Activated CD4-positive, alpha-beta memory T cell treated with anti-CD3 and anti-CD28 coated beads for 36 hours (primary cell): ENCODE results near the gene INPP4A. TPM values are rescaled to one million over a fixed set of nuclear protein-coding genes. Genes with fewer than 3 reads are reported as not detected.

ENCODE experiments used
- CTCF ChIA-PET: fragments of 350-600 bp; sonication (Branson Sonifier 250); formaldehyde crosslinking; loops from one replicate; lab custom pipeline; 2021; ENCODE audit warnings: antibody characterized with exemption, inconsistent platforms; lab: Charles Lee
- POLR2A ChIA-PET: fragments of 350-600 bp; sonication (Branson Sonifier 250); formaldehyde crosslinking; loops from one replicate; lab custom pipeline; 2021; ENCODE audit warnings: antibody characterized with exemption; lab: Charles Lee
- DNase-seq: peaks from one replicate; pipeline ENCODE4 v3.0.0-alpha.2; 2020
- H3K27ac Mint-ChIP-seq: one replicate; pipeline ENCODE4 v1.8.0; 2021; ENCODE audit warnings: mixed read lengths
- H3K27me3 Mint-ChIP-seq: one replicate; pipeline ENCODE4 v1.8.0; 2021; ENCODE audit warnings: mixed read lengths
- H3K36me3 Mint-ChIP-seq: one replicate; pipeline ENCODE4 v1.8.0; 2021; ENCODE audit warnings: mixed read lengths
- H3K4me1 Mint-ChIP-seq: one replicate; pipeline ENCODE4 v1.8.0; 2021; ENCODE audit warnings: low read depth, mixed read lengths
- H3K4me3 Mint-ChIP-seq: one replicate; pipeline ENCODE4 v1.8.0; 2021; ENCODE audit warnings: mild to moderate bottlenecking, mixed read lengths
- H3K9me3 Mint-ChIP-seq: one replicate; pipeline ENCODE4 v1.8.0; 2021; ENCODE audit warnings: mixed read lengths
- intact Hi-C: fragments of 100-400 bp; cut with micrococcal nuclease; formaldehyde crosslinking; loops from one replicate; pipeline ENCODE4 v1.15.1; 2023
- total RNA-seq, 2 experiments: library from RNA; stranded (reverse); gene quantifications; one replicate each; pipeline ENCODE4 v1.2.3, GENCODE V29; 2021

Gene INPP4A
- total RNA-seq, 2 experiments from 2014 or later: 40.7 to 42.0 TPM

- Mint-ChIP-seq H3K27me3 (no peaks in the 10 kb centered on the region), H3K9me3 (no peaks in the 10 kb centered on the region), H3K27ac (peak overlapping the region; percentile 84), H3K4me3 (peak overlapping the region; percentile 32), H3K4me1 (peaks cover 92% of the 10 kb centered on the region), H3K36me3 (peaks cover 8% of the 10 kb centered on the region)
- ChIA-PET POLR2A (interaction anchor here (0.8 to 1.2 kb wide), 2 partner anchors 10 kb away, joined by 5 read pairs; partner anchors contain the start of gene INPP4A), CTCF (interaction anchor here (0.6 to 3.3 kb wide), 2 partner anchors 11 to 78 kb away, joined by 3 to 13 read pairs; no protein-coding TSS in a partner anchor)
- DNase-seq: peak; percentile 54
- intact Hi-C loops: loop anchor here (1.0 to 10.0 kb wide), 5 partner anchors 8 to 792 kb away; partner anchors contain the start of genes ACTR1B, LIPT1 and TSGA10
These were observed 10.0 kb downstream of the INPP4A start for GRCh38 chr2:98454500-98455235.

GRCh38 chr2:98455494-98455976, 10.9 kb downstream of the INPP4A start:
- H3K27ac Mint-ChIP-seq: peak overlapping the region; percentile 84
- no peaks in the 10 kb centered on the region for H3K9me3 Mint-ChIP-seq
- intact Hi-C loops: loop anchor here (1.0 to 10.0 kb wide), 5 partner anchors 9 to 793 kb away; partner anchors contain the start of genes ACTR1B, LIPT1 and TSGA10
- peak; percentile 60 for DNase-seq
- no peaks in the 10 kb centered on the region for H3K27me3 Mint-ChIP-seq
- peaks cover 8% of the 10 kb centered on the region for H3K36me3 Mint-ChIP-seq
- ChIA-PET POLR2A (interaction anchor here (1.0 to 1.9 kb wide), 5 partner anchors 8 to 275 kb away, joined by 3 to 13 read pairs (median 3); partner anchors contain the start of gene MGAT4A), CTCF (interaction anchor here (2.7 to 3.3 kb wide), 2 partner anchors 10 to 12 kb away, joined by 9 to 13 read pairs; no protein-coding TSS in a partner anchor)
- peaks cover 93% of the 10 kb centered on the region for H3K4me1 Mint-ChIP-seq
- H3K4me3 Mint-ChIP-seq: peak overlapping the region; percentile 55

- no peak overlapping the region for H3K4me3 Mint-ChIP-seq
- no peaks in the 10 kb centered on the region for H3K27me3 Mint-ChIP-seq
- H3K27ac Mint-ChIP-seq: peak overlapping the region; percentile 21
- CTCF ChIA-PET: interaction anchor here (0.6 to 3.3 kb wide), 7 partner anchors 8 to 60 kb away, joined by 3 to 13 read pairs (median 4); no protein-coding TSS in a partner anchor
- no peak for DNase-seq
- POLR2A ChIA-PET: interaction anchor here (0.7 to 3.0 kb wide), 4 partner anchors 8 to 26 kb away, joined by 3 to 13 read pairs (median 6); no protein-coding TSS in a partner anchor
- H3K36me3 Mint-ChIP-seq: peaks cover 8% of the 10 kb centered on the region
- no peaks in the 10 kb centered on the region for H3K9me3 Mint-ChIP-seq
- intact Hi-C loops: loop anchor here (5.0 to 10.0 kb wide), 2 partner anchors 698 to 795 kb away; partner anchors contain the start of genes ACTR1B, LIPT1 and TSGA10
- peaks cover 93% of the 10 kb centered on the region for H3K4me1 Mint-ChIP-seq
These were observed 12.5 kb downstream of the INPP4A start for GRCh38 chr2:98457045-98457696.

DNA sequence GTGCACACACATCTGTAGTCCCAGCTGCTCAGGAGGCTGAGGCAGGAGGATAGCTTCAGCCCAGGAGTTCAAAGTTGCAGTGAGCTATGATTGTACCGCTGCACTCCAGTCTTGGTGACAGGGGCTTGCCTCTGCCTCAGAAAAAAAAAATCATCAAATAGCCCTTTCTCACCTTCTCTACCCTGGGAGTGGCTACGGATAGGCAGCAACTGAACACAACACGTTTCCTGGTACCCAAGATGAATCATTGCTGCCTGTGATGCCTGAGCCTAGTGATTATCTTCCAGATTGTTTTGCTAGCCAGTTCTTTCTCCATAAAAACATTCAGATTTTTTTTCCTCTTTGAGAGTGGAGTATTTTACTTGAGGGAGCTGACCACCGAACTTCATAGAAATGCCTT, 13.5 kb downstream of the INPP4A start:
- DNase-seq: peak; percentile 68
- POLR2A ChIA-PET: interaction anchor here (0.9 to 3.5 kb wide), 4 partner anchors 11 to 25 kb away, joined by 3 to 22 read pairs (median 7); no protein-coding TSS in a partner anchor

DNA sequence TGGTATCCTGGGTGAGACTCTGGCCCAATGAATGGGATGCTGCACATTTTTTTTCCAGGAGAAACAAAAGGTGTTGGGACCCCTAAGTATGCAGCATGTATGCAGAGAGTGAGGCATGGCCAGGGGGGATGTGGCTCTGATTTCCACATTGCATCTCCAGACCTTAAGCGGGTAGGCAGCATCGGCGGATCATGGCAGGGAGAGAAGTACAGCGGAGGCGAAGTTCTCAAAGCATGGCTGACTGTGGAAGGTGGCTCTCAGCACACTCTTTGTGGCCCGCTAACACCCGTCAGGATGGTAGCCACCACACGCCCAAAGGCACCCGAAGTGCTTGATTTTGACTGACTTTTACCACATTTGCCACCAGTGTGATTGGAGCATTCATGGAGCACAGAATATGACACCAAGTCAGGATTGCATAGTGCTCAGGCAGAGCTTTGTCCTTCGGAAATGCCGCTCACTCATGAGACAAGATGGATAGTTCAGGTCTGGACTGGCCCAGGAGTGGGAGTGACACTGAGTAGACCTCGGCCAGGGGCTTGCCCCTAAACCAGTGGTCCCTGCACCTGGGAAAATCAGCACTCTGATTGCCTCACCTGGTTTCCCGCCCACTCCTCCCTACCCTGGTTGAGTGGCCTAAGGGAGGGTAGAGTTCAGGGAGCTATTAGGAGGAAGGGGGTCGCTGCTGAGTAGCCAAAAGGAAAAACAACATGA, 14.2 kb downstream of the INPP4A start:
- DNase-seq: no peak
- intact Hi-C loops: loop anchor here (1.0 to 10.0 kb wide), 3 partner anchors 20 to 797 kb away; partner anchors contain the start of genes ACTR1B, LIPT1 and TSGA10
- ChIA-PET POLR2A (interaction anchor here (0.9 to 3.5 kb wide), 4 partner anchors 10 to 17 kb away, joined by 3 to 22 read pairs (median 7); no protein-coding TSS in a partner anchor), CTCF (interaction anchor here (1.4 kb wide), 1 partner anchor 13 kb away, joined by 4 read pairs; no protein-coding TSS in a partner anchor)
- Mint-ChIP-seq H3K27me3 (no peaks in the 10 kb centered on the region), H3K4me3 (no peak overlapping the region), H3K27ac (peak overlapping the region; percentile 96), H3K9me3 (no peaks in the 10 kb centered on the region), H3K36me3 (peaks cover 8% of the 10 kb centered on the region), H3K4me1 (peaks cover 87% of the 10 kb centered on the region)

More for the DNA sequence above, 13.5 kb downstream of the INPP4A start:
- intact Hi-C loops: loop anchor here (1.0 to 10.0 kb wide), 3 partner anchors 21 to 796 kb away; partner anchors contain the start of genes ACTR1B, LIPT1 and TSGA10
- no peaks in the 10 kb centered on the region for H3K9me3 Mint-ChIP-seq
- H3K27ac Mint-ChIP-seq: peak overlapping the region; percentile 96
- no peak overlapping the region for H3K4me3 Mint-ChIP-seq
- CTCF ChIA-PET: interaction anchor here (1.6 to 2.7 kb wide), 2 partner anchors 10 to 12 kb away, joined by 8 to 9 read pairs; no protein-coding TSS in a partner anchor
- H3K4me1 Mint-ChIP-seq: peaks cover 87% of the 10 kb centered on the region
- no peaks in the 10 kb centered on the region for H3K27me3 Mint-ChIP-seq
- H3K36me3 Mint-ChIP-seq: peaks cover 8% of the 10 kb centered on the region

GRCh38 chr2:98459496-98460175, 15.0 kb downstream of the INPP4A start:
- Mint-ChIP-seq H3K4me3 (peak overlapping the region; percentile 38), H3K9me3 (no peaks in the 10 kb centered on the region), H3K27me3 (no peaks in the 10 kb centered on the region), H3K36me3 (peaks cover 8% of the 10 kb centered on the region), H3K4me1 (peaks cover 89% of the 10 kb centered on the region), H3K27ac (peak overlapping the region; percentile 96)
- CTCF ChIA-PET: interaction anchor here (1.4 kb wide), 1 partner anchor 13 kb away, joined by 4 read pairs; no protein-coding TSS in a partner anchor
- intact Hi-C loops: loop anchor here (5.0 to 10.0 kb wide), 3 partner anchors 275 to 797 kb away; partner anchors contain the start of genes ACTR1B, LIPT1, MGAT4A and TSGA10
- peak; percentile 48 for DNase-seq
- POLR2A ChIA-PET: interaction anchor here (0.9 to 3.5 kb wide), 3 partner anchors 9 to 16 kb away, joined by 3 to 22 read pairs (median 10); no protein-coding TSS in a partner anchor

DNA sequence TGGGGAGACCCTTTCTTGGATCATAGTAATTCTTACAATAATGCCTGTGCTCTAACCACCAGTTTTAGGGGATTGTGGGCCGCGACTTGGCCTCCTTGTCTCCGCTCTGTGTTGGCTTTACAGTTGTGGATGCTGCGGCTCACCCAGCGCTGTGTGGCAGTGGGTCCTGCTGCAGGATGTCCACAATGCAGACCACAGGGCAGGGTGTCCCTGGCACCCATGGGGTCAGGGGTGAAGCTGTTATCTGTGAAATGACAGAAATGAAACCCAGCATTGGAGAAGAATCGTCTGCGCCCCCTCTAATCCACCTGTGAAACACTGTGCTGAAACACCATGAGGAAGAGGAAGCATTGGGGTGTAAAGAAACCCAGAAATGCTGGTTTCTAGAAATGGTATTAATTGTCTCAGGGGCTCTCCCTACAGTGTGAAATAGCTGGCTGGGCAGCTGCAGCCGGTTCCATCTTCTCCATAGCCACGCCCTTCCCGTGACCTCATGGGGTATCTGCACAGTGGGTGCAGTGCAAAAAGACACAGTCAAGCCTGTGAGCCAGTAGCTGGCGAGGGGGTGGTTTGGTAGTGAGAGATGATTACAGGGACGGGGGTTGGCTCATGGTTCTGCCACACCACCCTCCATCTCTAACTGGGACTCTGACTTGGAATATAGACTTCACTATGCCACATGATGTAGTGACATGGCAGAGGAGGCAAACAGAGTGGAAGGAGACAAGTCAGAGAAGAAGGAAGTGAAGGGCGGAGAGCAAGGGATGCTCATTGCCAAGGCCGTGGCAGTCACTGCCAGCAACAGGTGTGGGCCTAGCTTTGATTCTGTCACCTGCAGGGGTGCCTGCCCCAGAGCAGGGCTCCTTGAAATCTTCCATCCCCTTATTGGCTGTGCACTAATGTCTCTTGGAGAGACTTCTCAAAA, 16.2 kb downstream of the INPP4A start:
- ChIA-PET POLR2A (interaction anchor here (1.2 to 3.5 kb wide), 2 partner anchors 10 to 14 kb away, joined by 4 to 22 read pairs; no protein-coding TSS in a partner anchor), CTCF (interaction anchor here (0.7 to 1.5 kb wide), 5 partner anchors 10 to 310 kb away, joined by 3 to 6 read pairs (median 3); no protein-coding TSS in a partner anchor)
- Mint-ChIP-seq H3K4me1 (peaks cover 89% of the 10 kb centered on the region), H3K27ac (peak overlapping the region; percentile 96), H3K27me3 (no peaks in the 10 kb centered on the region), H3K4me3 (peak overlapping the region; percentile 23), H3K9me3 (no peaks in the 10 kb centered on the region), H3K36me3 (peaks cover 6% of the 10 kb centered on the region)
- intact Hi-C loops: loop anchor here (10.0 kb wide), 1 partner anchor 274 kb away; the partner anchor contains the start of gene MGAT4A
- DNase-seq: peak; percentile 93

DNA sequence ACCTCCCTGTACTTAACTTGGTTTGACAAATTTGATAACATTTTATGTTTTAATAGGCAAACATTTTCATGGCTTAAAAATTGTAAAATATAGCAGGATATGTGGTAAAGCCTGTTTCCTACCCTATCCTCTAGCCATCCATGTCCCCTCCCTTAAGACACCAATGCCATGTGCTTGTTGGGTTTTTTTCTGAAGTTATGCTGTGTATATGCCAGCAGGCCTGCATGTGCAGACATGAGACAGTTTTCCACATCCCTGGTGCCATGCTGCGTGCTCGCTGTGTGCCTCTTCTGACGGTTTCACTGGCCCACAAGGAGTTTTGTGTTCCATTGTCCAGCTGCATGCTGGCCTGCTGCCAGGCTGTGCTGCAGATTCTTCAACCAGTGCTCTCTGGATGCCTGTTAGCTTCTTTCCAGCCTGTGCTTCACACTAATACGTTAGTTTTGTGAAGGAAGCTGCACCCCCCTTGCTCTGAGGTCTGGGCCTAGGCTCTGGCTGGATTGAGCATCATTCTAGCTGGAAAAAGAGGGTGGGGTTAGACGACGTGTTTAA, 16.9 kb downstream of the INPP4A start:
- Mint-ChIP-seq H3K4me3 (no peak overlapping the region), H3K36me3 (peaks cover 6% of the 10 kb centered on the region), H3K27me3 (no peaks in the 10 kb centered on the region), H3K4me1 (peaks cover 91% of the 10 kb centered on the region), H3K9me3 (no peaks in the 10 kb centered on the region), H3K27ac (peak overlapping the region; percentile 96)
- DNase-seq: no peak
- ChIA-PET CTCF (interaction anchor here (1.0 to 5.0 kb wide), 4 partner anchors 10 to 27 kb away, joined by 3 to 20 read pairs (median 6); no protein-coding TSS in a partner anchor), POLR2A (interaction anchor here (1.2 to 3.5 kb wide), 2 partner anchors 10 to 15 kb away, joined by 4 to 22 read pairs; no protein-coding TSS in a partner anchor)
- intact Hi-C loops: loop anchor here (10.0 kb wide), 1 partner anchor 273 kb away; the partner anchor contains the start of gene MGAT4A

GRCh38 chr2:98463081-98463481, 18.4 kb downstream of the INPP4A start:
- Mint-ChIP-seq H3K27me3 (no peaks in the 10 kb centered on the region), H3K4me1 (peaks cover 92% of the 10 kb centered on the region), H3K36me3 (peaks cover 6% of the 10 kb centered on the region), H3K4me3 (peak overlapping the region; percentile 27), H3K9me3 (no peaks in the 10 kb centered on the region), H3K27ac (peak overlapping the region; percentile 95)
- POLR2A ChIA-PET: interaction anchor here (2.4 to 4.5 kb wide), 2 partner anchors 16 to 18 kb away, joined by 12 to 25 read pairs; partner anchors contain the start of gene INPP4A
- peak; percentile 57 for DNase-seq
- CTCF ChIA-PET: interaction anchor here (2.4 to 5.0 kb wide), 3 partner anchors 12 to 25 kb away, joined by 8 to 20 read pairs (median 20); no protein-coding TSS in a partner anchor
- intact Hi-C loops: loop anchor here (10.0 kb wide), 1 partner anchor 272 kb away; the partner anchor contains the start of gene MGAT4A
